HG03039 (cell line): ENCODE measurements around the gene TSPAN4.

Experiments used
- ATAC-seq: cut with Tn5 transposase; IDR thresholded peaks from one replicate; pipeline ENCODE4 v1.9.1; 2021; ENCODE audit warnings: mild to moderate bottlenecking, moderate library complexity; ENCODE audit not compliant: unreplicated experiment

TSPAN4 gene

GRCh38 chr11:862696-863022 lies 20.0 kb downstream of the TSPAN4 start:
- no peak for ATAC-seq

GRCh38 chr11:863023-863909 lies 20.6 kb downstream of the TSPAN4 start:
- ATAC-seq, result no peak

- ATAC-seq, result no peak
Observed at GRCh38 chr11:863910-864827, 21.5 kb downstream of the TSPAN4 start.

GRCh38 chr11:864898-865297 lies 22.2 kb downstream of the TSPAN4 start:
- no peak for ATAC-seq

- no peak for ATAC-seq
Observed at GRCh38 chr11:865462-866430, 23.1 kb downstream of the TSPAN4 start.

GRCh38 chr11:866481-866880 lies 23.8 kb downstream of the TSPAN4 start:
- ATAC-seq, result no peak

GRCh38 chr11:867856-868358 lies 25.3 kb downstream of the TSPAN4 start:
- ATAC-seq, result no peak

- ATAC-seq, result no peak
Observed at GRCh38 chr11:868394-868793, 25.7 kb downstream of the TSPAN4 start.

- ATAC-seq, result no peak
Observed at GRCh38 chr11:868802-869201, 26.1 kb downstream of the TSPAN4 start.

GRCh38 chr11:869399-870126 lies 26.9 kb downstream of the TSPAN4 start:
- no peak for ATAC-seq

- no peak for ATAC-seq
Observed at GRCh38 chr11:870127-870413, 27.4 kb downstream of the TSPAN4 start.

GRCh38 chr11:870418-870817 lies 27.8 kb downstream of the TSPAN4 start:
- no peak for ATAC-seq

- ATAC-seq, result no peak
Observed at GRCh38 chr11:871472-871871, 28.8 kb downstream of the TSPAN4 start.

- no peak for ATAC-seq
Observed at GRCh38 chr11:872799-873198, 30.1 kb downstream of the TSPAN4 start.

GRCh38 chr11:873706-874105 lies 31.1 kb downstream of the TSPAN4 start:
- ATAC-seq, result no peak

GRCh38 chr11:875203-875602 lies 32.6 kb downstream of the TSPAN4 start:
- no peak for ATAC-seq

- ATAC-seq, result no peak
Observed at GRCh38 chr11:875769-876301, 33.2 kb downstream of the TSPAN4 start.

GRCh38 chr11:876545-876944 lies 33.9 kb downstream of the TSPAN4 start:
- ATAC-seq, result no peak

- no peak for ATAC-seq
Observed at GRCh38 chr11:877565-877964, 34.9 kb downstream of the TSPAN4 start.

- ATAC-seq, result no peak
Observed at GRCh38 chr11:880447-880846, 37.8 kb downstream of the TSPAN4 start.
